GM21825 (cell line): ENCODE data around the gene PSMC2.

Experiments
- ATAC-seq: cut with Tn5 transposase; IDR thresholded peaks from one replicate; pipeline ENCODE4 v1.9.1; 2021; ENCODE audit warnings: mild to moderate bottlenecking, moderate library complexity; ENCODE audit not compliant: unreplicated experiment

The PSMC2 gene

DNA sequence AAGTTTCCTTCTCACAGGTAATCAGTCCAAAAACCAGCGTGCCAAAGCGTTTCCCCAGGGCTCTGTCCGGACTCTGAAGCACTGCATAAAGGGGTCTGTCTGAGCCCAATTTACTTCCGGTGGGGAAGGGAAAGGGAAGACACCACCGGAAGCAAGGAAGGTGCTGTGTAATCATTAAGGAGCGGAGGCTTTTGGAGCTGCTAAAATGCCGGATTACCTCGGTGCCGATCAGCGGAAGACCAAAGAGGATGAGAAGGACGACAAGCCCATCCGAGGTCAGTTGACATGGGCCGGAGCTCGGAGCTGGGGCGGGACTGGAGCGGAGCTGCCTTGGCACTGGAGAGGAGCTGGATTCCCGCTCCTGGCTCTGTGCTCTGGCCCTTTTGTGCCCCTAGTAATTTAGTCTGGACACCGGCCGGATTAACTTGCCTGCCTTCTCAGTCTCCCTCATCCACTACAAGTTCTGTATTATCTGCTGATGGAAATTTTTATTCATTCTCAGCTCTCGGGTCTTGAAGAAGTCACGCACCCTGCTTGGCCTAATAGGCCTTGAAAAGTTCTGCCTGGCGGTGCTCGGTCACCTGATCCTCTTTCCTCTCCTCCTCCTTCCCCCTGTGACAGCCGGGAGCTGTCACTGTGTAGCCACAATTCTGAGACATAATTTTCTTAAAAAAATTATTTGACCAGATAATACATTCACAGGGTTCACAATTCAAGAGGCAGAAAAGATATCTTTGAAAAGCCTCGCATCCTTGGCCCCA, at the start of gene PSMC2:
PSMC2 (plus strand) TSS at position 137 of the 761 bp plus-strand sequence; CDS start at position 206, 69 bp downstream.
- peak; percentile 72 for ATAC-seq

DNA sequence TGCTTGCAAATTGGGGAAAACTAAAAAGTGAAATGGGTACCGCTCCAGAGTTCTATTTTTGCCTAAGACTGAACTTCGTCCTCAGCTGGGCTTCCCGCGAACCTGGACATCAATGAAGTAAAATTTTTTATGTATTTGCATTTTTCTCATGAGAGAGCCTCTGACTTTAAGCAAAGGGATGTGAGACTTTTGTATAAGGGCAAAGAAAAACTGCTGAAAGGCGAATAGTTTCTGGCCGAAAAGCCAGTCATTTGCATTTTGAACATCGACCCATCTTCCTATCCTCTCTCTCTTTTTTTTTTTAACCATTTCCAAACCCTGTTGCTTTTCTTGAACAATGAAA, 49.6 kb upstream of the PSMC2 start:
- peak; percentile 16 for ATAC-seq

GRCh38 chr7:103299660-103300059, 47.8 kb upstream of the PSMC2 start:
- no peak for ATAC-seq

GRCh38 chr7:103301441-103301840, 46.0 kb upstream of the PSMC2 start:
- no peak for ATAC-seq

GRCh38 chr7:103307503-103308231, 39.8 kb upstream of the PSMC2 start:
- no peak for ATAC-seq

GRCh38 chr7:103314852-103315251, 32.6 kb upstream of the PSMC2 start:
- no peak for ATAC-seq

DNA sequence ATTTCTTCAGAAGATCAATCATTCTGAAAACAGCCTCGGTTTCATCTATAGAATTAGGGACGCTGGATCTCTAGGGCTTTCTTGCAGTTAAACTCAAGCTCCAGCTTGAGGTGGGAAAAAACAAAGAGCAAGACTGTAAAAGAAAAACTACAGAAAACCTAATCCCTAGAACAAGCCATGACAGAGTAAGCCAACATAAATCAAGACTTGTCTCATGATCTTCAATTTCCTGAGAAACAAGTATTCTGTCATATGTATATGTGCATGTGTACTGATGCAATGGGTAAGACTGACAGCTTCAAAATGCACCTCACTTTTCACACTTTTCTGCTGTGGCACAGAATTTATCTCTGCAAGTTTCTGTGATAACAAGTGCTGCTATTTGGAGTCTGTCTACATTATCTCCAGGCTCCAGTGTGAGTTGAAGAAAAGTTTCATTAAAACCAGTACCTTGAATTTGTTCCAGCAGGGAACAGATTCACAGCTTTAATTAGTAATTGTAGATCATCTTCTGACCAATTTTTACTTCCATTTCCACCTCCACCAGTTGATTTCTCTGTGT, 31.0 kb upstream of the PSMC2 start:
- no peak for ATAC-seq

GRCh38 chr7:103317009-103317408, 30.4 kb upstream of the PSMC2 start:
- ATAC-seq: no peak

DNA sequence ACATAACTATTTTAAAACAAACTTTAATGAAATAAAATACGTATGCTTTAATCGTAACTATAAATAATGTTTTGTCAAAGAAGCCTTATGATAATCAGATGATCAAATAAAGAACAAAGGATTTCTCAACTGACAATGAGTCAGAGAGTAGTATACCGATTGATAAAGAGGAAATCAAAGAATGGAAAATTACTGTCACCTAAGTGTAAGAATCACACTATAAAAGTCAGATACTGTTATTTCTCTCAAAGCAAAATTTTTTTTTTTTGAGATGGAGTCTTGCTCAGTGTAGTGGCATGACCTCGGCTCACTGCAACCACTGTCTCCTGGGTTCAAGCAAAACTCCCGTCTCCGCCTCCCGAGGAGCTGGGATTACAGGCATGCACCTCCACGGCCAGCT, 21.7 kb upstream of the PSMC2 start:
- no peak for ATAC-seq

DNA sequence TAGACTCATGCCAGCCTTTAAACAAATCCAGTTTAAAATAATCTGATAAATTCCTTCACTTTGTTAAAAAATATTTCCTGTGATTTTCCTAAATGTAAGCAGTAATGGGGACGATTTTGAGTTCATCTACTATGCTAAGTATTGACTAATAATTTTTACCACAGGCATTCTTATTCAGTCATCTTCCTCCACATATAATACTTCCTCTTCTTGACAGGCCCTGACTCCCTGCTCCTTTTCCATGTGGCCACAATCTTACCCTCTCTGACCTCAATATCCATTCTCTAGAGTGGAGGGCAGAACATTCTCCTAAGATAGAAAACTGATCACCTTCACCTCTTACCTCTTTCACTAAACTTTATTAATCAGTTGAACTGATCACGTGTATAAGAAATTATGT, 10.7 kb upstream of the PSMC2 start:
- no peak for ATAC-seq

- ATAC-seq: no peak
Measured at GRCh38 chr7:103338864-103339263, 8.6 kb upstream of the PSMC2 start.

- no peak for ATAC-seq
Measured at GRCh38 chr7:103341466-103341865, 6.0 kb upstream of the PSMC2 start.

DNA sequence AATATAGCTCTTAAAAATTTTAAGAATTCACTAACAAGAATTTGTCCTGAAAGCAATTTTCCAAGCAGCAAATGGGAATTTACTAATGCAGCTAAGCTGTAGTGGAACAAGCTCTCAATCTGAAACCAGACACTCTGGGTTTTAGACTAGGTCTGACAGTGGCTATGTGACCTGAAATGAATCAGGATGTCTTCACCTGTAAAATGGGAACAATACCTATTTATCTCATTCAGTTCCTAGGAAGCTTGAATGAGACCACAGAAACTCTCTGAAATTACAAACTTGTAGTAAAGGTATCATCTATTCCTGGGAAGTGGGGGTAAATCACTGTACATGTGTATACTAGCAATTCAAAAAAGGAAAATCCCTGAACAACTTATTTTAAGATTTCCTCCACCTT, 4.1 kb upstream of the PSMC2 start:
- no peak for ATAC-seq

DNA sequence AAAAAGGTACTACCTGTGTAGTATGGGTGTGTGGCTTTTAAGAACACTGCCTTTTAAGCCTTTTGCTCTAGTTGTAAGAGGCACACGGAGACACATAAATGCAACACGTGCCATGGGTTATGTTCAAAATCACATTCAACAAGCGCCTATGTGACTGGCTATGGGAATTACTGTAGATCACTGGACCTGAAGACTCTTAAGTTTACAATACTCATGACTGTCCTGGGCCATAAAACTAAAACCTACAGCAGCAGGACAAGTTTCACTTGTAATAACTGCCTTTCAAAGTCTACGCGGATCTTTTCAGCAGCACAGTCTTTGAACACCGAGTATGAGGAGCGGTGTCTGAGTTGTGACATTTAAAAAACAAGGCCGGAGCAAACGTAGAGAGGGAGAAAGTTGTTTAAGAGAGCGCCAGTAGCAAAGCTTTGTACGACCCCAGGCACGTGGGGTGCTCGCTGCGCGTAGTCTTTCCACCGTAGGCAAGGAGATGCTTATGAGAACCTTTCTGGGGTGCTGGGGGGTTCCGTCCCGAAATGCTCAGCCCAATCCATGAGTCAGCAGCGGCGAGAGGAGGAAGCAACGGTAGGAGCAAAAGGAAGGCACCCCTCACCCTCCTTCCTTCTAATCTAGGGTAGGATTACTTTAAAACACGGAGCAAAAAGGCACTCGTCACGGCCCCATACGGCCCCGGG, 3.5 kb upstream of the PSMC2 start:
- ATAC-seq: no peak

- ATAC-seq: peak; percentile 78
Measured at GRCh38 chr7:103344453-103345149, 2.8 kb upstream of the PSMC2 start, which contains the start of gene DNAJC2. Gene DNAJC2 (minus strand): TSS chr7:103344767. CDS start chr7:103344622, 145 bp downstream.

GRCh38 chr7:103346396-103346795, 1.0 kb upstream of the PSMC2 start:
- no peak for ATAC-seq

- no peak for ATAC-seq
Measured at GRCh38 chr7:103348452-103348851, 1.0 kb downstream of the PSMC2 start.

DNA sequence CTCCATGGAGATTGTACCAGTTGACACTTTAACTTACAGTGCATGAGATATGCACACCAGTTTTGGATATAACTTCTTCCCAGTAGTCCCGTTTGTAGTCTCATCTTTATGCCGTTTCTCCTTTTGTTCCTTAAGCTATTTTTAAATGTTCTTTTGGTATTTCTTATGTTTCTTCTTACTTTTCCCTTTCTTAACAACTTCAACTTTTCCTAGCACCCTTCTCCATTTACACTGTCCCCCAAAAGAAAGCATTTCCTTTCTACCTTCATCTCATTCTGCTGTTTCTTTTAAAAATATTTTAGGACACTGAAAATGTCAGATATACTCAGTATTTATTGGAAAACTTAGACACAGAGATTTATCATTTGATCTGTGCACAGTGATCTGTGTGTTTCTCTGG, 1.5 kb downstream of the PSMC2 start:
- ATAC-seq: no peak

- no peak for ATAC-seq
Measured at GRCh38 chr7:103349805-103350204, 2.4 kb downstream of the PSMC2 start.

GRCh38 chr7:103369432-103369831, 22.0 kb downstream of the PSMC2 start:
- no peak for ATAC-seq
